Spleen (tissue), 11 donors: ENCODE measurements around the gene NLRP3. TPM values are rescaled to one million over a fixed set of nuclear protein-coding genes. Genes with fewer than 3 reads are reported as not detected.
A peak's percentile ranks its signal among the peaks of the same experiment; 100 is the strongest.

Experiments
- DNase-seq: peaks from one replicate; pipeline ENCODE4 v3.0.0-alpha.2; 2020
- H3K27ac ChIP-seq, 8 donors: fragments of 200-600 bp; sonication (generic) in 7 of 8; 1 replicate in 4 of 8; 2 replicates in 4 of 8; pipeline versions ENCODE4 v1.5.0 to v1.8.0; 2016 to 2021; ENCODE audit warnings: inconsistent platforms in 4 of 8, mild to moderate bottlenecking in 4 of 8, moderate library complexity in 1 of 8
- H3K27me3 ChIP-seq, 7 donors: fragments of 200-600 bp; sonication (generic) in 6 of 7; replicated peaks in 1 of 7; 1 replicate in 4 of 7; 2 replicates in 3 of 7; pipeline versions ENCODE4 v1.5.0 to v1.8.0; 2016 to 2021; ENCODE audit warnings: inconsistent platforms in 3 of 7, mild to moderate bottlenecking in 1 of 7
- H3K36me3 ChIP-seq, 6 donors: fragments of 200-600 bp; sonication (generic) in 5 of 6; 1 replicate in 4 of 6; 2 replicates in 2 of 6; pipeline versions ENCODE4 v1.5.0 to v1.8.0; 2016 to 2021; ENCODE audit warnings: inconsistent platforms in 2 of 6
- H3K4me1 ChIP-seq, 6 donors: fragments of 200-600 bp; sonication (generic) in 5 of 6; 1 replicate in 3 of 6; 2 replicates in 3 of 6; pipeline versions ENCODE4 v1.5.0 to v1.8.0; 2016 to 2021; ENCODE audit warnings: inconsistent platforms in 3 of 6
- H3K4me3 ChIP-seq, 8 donors: fragments of 200-600 bp; sonication (generic) in 7 of 8; 1 replicate in 4 of 8; 2 replicates in 4 of 8; pipeline versions ENCODE4 v1.5.0 to v1.8.0; 2016 to 2021; ENCODE audit warnings: inconsistent platforms in 4 of 8, mild to moderate bottlenecking in 4 of 8, moderate library complexity in 2 of 8
- H3K9me3 ChIP-seq, 8 donors: fragments of 200-600 bp; sonication (generic) in 7 of 8; 1 replicate in 4 of 8; 2 replicates in 4 of 8; pipeline versions ENCODE4 v1.5.0 to v1.8.0; 2016 to 2021; ENCODE audit warnings: inconsistent platforms in 4 of 8
- POLR2A ChIP-seq, 3 donors: fragments of 450-650 bp; IDR thresholded peaks; one replicate each; pipeline ENCODE4 v1.5.1; 2017; ENCODE audit warnings: antibody characterized with exemption in 3 of 3, mild to moderate bottlenecking in 1 of 3
- POLR2AphosphoS5 ChIP-seq, 3 donors: sonication (generic); formaldehyde crosslinking; IDR thresholded peaks; one replicate each; pipeline ENCODE4 v1.5.1; 2017; ENCODE audit warnings: antibody characterized with exemption in 3 of 3
- WGBS, 5 donors: extraction: QIAGEN DNeasy Blood & Tissue Kit in 3 of 5; methylation state at CpG; one replicate each; pipeline versions ENCODE4 v1.1.5 to v1.1.7; 2013 to 2018; 5-methylcytosine and 5-hydroxymethylcytosine counted together
- intact Hi-C: fragments of 100-400 bp; cut with DNase I; formaldehyde crosslinking; loops from one replicate; pipeline ENCODE4 v1.15.0; 2023; ENCODE audit warnings: low total_unique reads
- polyA plus RNA-seq, 3 donors: library from polyadenylated mRNA; stranded (reverse); fragments of 200-250 nt; gene quantifications; one replicate each; pipeline ENCODE4 v1.2.1, GENCODE V29; 2013
- total RNA-seq, 7 donors: library from RNA; depleted of rRNA in 3 of 7; stranded (reverse); fragments of >200 nt in 3 of 7; fragmentation: NEBNext Ultra II Directional in 4 of 7; extraction: Animal tissue kit (Norgen Biotek cat#: 25700) in 4 of 7; gene quantifications; one replicate each; pipeline versions ENCODE4 v1.1.0 to v1.2.1, GENCODE V29; 2016 to 2021
- TF ChIP-seq, protein P1 (sequence below), 11 experiments: fragments of 200-600 bp in 7 of 11; fragments of 450-650 bp in 4 of 11; sonication (generic) in 4 of 11; IDR thresholded peaks in 8 of 11; conservative IDR thresholded peaks in 3 of 11; 1 replicate in 7 of 11; 2 replicates in 4 of 11; pipeline versions ENCODE4 v1.4.0 to v1.8.0; 2016 to 2021; ENCODE audit warnings: antibody characterized with exemption in 11 of 11, inconsistent platforms in 4 of 11, mild to moderate bottlenecking in 1 of 11
- donor health status: healthy with polysubstance abuse.
- donor health status: DM: no; HTN: no; CAD: no; lungs with moderate emphysema.
- donor health status: DM: no; HTN: no; CAD: no.
- donor health status: Bipolar disorder and iron deficiency.
- donor health status: healthy.
- donor health status: DM: no; HTN: no; CAD: no.
- donor health status: DM: yes; HTN: yes; CAD: no.

NLRP3 gene
- total and polyA plus RNA-seq, 10 donors = 1.2 to 17.0 (median 9.1) TPM

GRCh38 chr1:247453997-247454396 lies 38.0 kb downstream of the NLRP3 start:
- no peaks in the 10 kb centered on the region for H3K9me3 ChIP-seq
- H3K36me3 ChIP-seq = peaks cover 0 to 16% (median 0%) of the 10 kb centered on the region in 6 donors
- no peak overlapping the region for H3K27ac ChIP-seq
- no peak for DNase-seq
- WGBS, 5 donors = 82 to 91% (median 88%) methylated on average over 11 of the region's 11 CpGs
- TF ChIP-seq, protein P1, sequence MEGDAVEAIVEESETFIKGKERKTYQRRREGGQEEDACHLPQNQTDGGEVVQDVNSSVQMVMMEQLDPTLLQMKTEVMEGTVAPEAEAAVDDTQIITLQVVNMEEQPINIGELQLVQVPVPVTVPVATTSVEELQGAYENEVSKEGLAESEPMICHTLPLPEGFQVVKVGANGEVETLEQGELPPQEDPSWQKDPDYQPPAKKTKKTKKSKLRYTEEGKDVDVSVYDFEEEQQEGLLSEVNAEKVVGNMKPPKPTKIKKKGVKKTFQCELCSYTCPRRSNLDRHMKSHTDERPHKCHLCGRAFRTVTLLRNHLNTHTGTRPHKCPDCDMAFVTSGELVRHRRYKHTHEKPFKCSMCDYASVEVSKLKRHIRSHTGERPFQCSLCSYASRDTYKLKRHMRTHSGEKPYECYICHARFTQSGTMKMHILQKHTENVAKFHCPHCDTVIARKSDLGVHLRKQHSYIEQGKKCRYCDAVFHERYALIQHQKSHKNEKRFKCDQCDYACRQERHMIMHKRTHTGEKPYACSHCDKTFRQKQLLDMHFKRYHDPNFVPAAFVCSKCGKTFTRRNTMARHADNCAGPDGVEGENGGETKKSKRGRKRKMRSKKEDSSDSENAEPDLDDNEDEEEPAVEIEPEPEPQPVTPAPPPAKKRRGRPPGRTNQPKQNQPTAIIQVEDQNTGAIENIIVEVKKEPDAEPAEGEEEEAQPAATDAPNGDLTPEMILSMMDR (IDR thresholded peaks at IDR 0.05 in 8 of 11, conservative IDR thresholded peaks at IDR 0.05 in 3 of 11) = no peak
- TF ChIP-seq POLR2A (IDR thresholded peaks at IDR 0.05) (no peak), POLR2AphosphoS5 (IDR thresholded peaks at IDR 0.05) (no peak)
- intact Hi-C loops = no loop called here
- H3K4me1 ChIP-seq = peaks cover 0 to 20% (median 0%) of the 10 kb centered on the region in 6 donors
- H3K4me3 ChIP-seq = no peak overlapping the region
- H3K27me3 ChIP-seq = peaks cover 0 to 9% (median 0%) of the 10 kb centered on the region in 7 donors

GRCh38 chr1:247456021-247456420 lies 40.0 kb downstream of the NLRP3 start:
- whole genome bisulfite sequencing, 5 donors = 37 to 57% (median 53%) methylated on average over 4 of the region's 4 CpGs
- peaks cover 0 to 6% (median 0%) of the 10 kb centered on the region in 6 donors for H3K36me3 ChIP-seq
- H3K27me3 ChIP-seq = peaks cover 0 to 9% (median 0%) of the 10 kb centered on the region in 7 donors
- H3K4me3 ChIP-seq = no peak overlapping the region
- TF ChIP-seq POLR2AphosphoS5 (IDR thresholded peaks at IDR 0.05) = no peak
- TF ChIP-seq POLR2A (IDR thresholded peaks at IDR 0.05) = no peak
- TF ChIP-seq, protein P1 (IDR thresholded peaks at IDR 0.05 in 8 of 11, conservative IDR thresholded peaks at IDR 0.05 in 3 of 11) = no peak
- intact Hi-C loops = no loop called here
- H3K9me3 ChIP-seq = no peaks in the 10 kb centered on the region
- no peak for DNase-seq
- peak overlapping the region in 1 of 8 donors; percentile 46 for H3K27ac ChIP-seq
- peaks cover 0 to 20% (median 0%) of the 10 kb centered on the region in 6 donors for H3K4me1 ChIP-seq

DNA sequence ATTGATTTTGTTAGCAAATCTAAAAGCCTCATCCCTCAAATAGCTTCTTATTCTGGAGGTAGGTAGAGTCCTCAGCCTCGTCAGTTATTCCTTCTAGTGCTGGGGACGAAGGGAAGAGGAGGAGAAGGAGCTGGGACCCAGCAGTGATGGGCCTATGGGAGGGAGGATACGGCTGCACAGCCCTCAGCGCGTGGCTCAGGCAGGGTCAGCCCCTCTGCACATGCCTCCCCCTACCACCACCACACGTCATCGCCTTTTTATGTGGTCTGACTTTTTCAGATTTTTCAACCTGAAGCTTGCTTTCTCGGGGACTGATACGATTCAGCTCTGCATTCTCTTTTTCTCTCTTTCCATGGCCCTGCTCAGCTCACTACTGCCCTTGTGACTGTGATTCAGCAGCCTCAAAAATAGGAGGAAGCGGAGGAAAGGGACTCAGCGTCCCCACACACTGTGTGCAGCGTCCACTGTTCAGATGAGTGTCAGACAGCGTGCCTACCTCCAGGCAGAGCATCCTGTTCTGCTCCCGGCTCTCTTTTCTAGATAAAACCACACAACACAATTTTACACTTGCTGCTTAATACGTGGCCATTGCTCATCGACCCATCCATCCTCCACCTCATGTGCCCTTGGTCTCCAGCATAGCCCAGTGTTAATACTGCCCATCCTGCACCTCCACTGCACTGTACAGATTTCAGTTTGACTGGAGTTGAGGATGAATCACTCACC lies 41.1 kb downstream of the NLRP3 start:
- TF ChIP-seq, protein P1 (IDR thresholded peaks at IDR 0.05 in 8 of 11, conservative IDR thresholded peaks at IDR 0.05 in 3 of 11) = no peak
- TF ChIP-seq POLR2A (IDR thresholded peaks at IDR 0.05) (no peak), POLR2AphosphoS5 (IDR thresholded peaks at IDR 0.05) (no peak)
- H3K27me3 ChIP-seq = peaks cover 0 to 9% (median 0%) of the 10 kb centered on the region in 7 donors
- peaks cover 0 to 20% (median 0%) of the 10 kb centered on the region in 6 donors for H3K4me1 ChIP-seq
- WGBS, 5 donors = 51 to 61% (median 59%) methylated on average over 16 of the region's 16 CpGs
- H3K36me3 ChIP-seq = no peaks in the 10 kb centered on the region
- peaks cover 0 to 1% (median 0%) of the 10 kb centered on the region in 8 donors for H3K9me3 ChIP-seq
- DNase-seq = no peak
- H3K27ac ChIP-seq = no peak overlapping the region
- intact Hi-C loops = no loop called here
- no peak overlapping the region for H3K4me3 ChIP-seq

GRCh38 chr1:247459507-247459906 lies 43.5 kb downstream of the NLRP3 start:
- H3K36me3 ChIP-seq = no peaks in the 10 kb centered on the region
- peaks cover 0 to 1% (median 0%) of the 10 kb centered on the region in 7 donors for H3K27me3 ChIP-seq
- intact Hi-C loops = no loop called here
- TF ChIP-seq POLR2A (IDR thresholded peaks at IDR 0.05) (no peak), POLR2AphosphoS5 (IDR thresholded peaks at IDR 0.05) (no peak)
- TF ChIP-seq, protein P1 (IDR thresholded peaks at IDR 0.05 in 8 of 11, conservative IDR thresholded peaks at IDR 0.05 in 3 of 11) = no peak
- peaks cover 0 to 16% (median 7%) of the 10 kb centered on the region in 8 donors for H3K9me3 ChIP-seq
- DNase-seq = no peak
- no peak overlapping the region for H3K27ac ChIP-seq
- H3K4me3 ChIP-seq = no peak overlapping the region
- WGBS, 5 donors = 77 to 90% (median 79%) methylated on average over 7 of the region's 7 CpGs
- H3K4me1 ChIP-seq = peaks cover 0 to 15% (median 0%) of the 10 kb centered on the region in 6 donors
